ENCODE data around the gene CA5A. TPM values are rescaled to one million over a fixed set of nuclear protein-coding genes. Genes with fewer than 3 reads are reported as not detected.
"Not testable (repeated sequence)": the region's sequence is repeated elsewhere in the genome, so short reads cannot be mapped to it uniquely, and the experiment has no call there.

The CA5A gene
- total RNA-seq, 4 donors from 2014 or later, result not detected

DNA sequence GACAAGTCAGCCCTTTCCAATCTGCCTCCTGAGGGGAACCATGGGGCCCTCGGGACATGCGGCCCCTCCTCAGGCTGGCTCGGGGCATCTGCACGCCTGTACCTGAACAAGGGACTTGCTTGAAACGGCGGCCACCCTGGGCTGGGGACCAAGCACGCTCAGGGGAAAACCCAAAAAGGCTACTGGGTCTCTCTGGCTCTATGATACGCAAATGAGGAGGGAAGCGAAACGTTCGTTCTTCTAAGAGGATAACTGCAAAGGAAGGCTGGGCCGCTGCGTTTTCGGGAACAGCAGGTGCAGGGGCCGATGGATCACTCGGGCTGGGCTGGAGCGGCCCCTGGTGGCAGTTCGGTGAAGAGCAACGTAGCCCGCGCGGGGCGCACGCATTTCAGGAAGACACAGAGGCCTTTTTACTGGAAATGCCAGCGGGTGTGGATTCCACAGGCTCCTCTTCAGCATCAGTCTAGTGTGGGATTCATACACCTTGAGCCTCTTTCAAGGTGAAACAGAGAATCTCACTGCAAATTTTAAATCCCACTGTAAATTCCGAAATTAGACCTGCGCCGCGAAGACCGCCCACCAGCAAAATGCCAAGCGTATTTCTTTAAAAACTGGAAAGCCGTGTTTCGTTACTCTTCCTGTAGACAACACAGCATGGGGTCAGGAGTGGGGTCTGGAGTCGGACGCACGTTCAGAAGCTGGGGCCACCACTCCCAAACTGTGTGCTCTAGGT lies 27.0 kb downstream of the CA5A start:
- in situ Hi-C loops (cut with MboI; ENCODE audit: low pct_ligation_motif_present in 1 of 4, low pct_unique_long_range_greater_than_20kb in 1 of 4, low sequenced_read_pairs in 3 of 4), result loop anchor here in 2 of 4 donors (10.0 to 25.0 kb wide), 2 partner anchors 122 to 125 kb away; no protein-coding TSS in a partner anchor
- intact Hi-C loops (cut with DNase I; ENCODE audit: low total_unique reads); H3K4me3 ChIP-seq; H3K4me1 ChIP-seq; H3K27ac ChIP-seq; H3K9me3 ChIP-seq; H3K36me3 ChIP-seq: not testable (repeated sequence)
- WGBS, 2 donors (ENCODE audit: low coverage in 1 of 2), result 36 to 97% methylated on average over 5 to 36 of the region's 36 CpGs
- TF ChIP-seq, protein P1, sequence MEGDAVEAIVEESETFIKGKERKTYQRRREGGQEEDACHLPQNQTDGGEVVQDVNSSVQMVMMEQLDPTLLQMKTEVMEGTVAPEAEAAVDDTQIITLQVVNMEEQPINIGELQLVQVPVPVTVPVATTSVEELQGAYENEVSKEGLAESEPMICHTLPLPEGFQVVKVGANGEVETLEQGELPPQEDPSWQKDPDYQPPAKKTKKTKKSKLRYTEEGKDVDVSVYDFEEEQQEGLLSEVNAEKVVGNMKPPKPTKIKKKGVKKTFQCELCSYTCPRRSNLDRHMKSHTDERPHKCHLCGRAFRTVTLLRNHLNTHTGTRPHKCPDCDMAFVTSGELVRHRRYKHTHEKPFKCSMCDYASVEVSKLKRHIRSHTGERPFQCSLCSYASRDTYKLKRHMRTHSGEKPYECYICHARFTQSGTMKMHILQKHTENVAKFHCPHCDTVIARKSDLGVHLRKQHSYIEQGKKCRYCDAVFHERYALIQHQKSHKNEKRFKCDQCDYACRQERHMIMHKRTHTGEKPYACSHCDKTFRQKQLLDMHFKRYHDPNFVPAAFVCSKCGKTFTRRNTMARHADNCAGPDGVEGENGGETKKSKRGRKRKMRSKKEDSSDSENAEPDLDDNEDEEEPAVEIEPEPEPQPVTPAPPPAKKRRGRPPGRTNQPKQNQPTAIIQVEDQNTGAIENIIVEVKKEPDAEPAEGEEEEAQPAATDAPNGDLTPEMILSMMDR (IDR thresholded peaks at IDR 0.05), result peak; percentile 81 to 93 (median 87)
- peak; percentile 85 for DNase-seq
- H3K27me3 ChIP-seq, result peaks cover 17% of the 10 kb centered on the region

DNA sequence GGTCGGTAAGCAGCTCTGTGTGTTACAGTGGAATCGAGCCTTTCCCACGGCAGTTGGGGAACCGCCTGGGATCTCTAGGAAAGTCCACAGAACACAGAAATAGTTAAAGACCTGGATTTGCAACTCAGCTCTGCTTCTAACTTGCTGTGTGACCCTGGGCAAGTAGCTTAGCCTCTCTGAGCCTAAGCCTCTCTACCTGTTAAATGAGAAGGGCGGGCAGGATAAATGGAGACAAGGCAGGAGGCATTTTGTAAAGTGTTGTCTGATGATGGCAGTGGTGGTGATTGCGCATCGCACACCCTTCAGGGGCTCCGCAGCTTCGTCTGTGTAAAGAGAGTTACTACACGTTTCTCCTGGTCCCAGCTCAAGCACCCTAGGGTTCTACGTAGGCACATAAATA lies 28.2 kb downstream of the CA5A start:
- intact Hi-C loops (cut with DNase I; ENCODE audit: low total_unique reads), result not testable (repeated sequence)
- in situ Hi-C loops (cut with MboI; ENCODE audit: low pct_ligation_motif_present in 1 of 4, low pct_unique_long_range_greater_than_20kb in 1 of 4, low sequenced_read_pairs in 3 of 4), result loop anchor here in 2 of 4 donors (10.0 to 25.0 kb wide), 2 partner anchors 121 to 123 kb away; no protein-coding TSS in a partner anchor

DNA sequence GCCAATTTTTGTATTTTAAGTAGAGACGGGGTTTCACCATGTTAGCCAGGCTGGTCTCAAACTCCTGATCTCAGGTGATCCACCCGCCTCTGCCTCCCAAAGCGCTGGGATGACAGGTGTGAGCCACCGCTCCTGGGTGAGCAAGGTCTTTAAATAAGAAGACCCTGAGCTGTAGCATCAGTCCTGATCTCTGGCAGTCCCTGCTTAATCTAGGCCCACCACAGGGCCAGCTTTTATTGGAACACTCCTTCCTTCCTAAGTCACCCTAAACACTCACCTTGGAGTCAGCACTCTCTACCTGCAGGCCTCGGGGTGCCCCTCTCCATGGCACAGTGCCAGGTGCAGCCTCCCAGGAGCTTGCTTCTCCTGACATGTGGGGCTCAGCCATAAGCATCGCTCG lies 30.8 kb downstream of the CA5A start:
- H3K27ac ChIP-seq; H3K9me3 ChIP-seq; H3K4me1 ChIP-seq; H3K36me3 ChIP-seq; intact Hi-C loops (cut with DNase I; ENCODE audit: low total_unique reads); DNase-seq; H3K4me3 ChIP-seq: not testable (repeated sequence)
- peaks cover 11% of the 10 kb centered on the region for H3K27me3 ChIP-seq
- in situ Hi-C loops (cut with MboI; ENCODE audit: low pct_ligation_motif_present in 1 of 4, low pct_unique_long_range_greater_than_20kb in 1 of 4, low sequenced_read_pairs in 3 of 4), result loop anchor here in 2 of 4 donors (10.0 to 25.0 kb wide), 2 partner anchors 118 to 121 kb away; no protein-coding TSS in a partner anchor
- 86% methylated on average over 3 of the region's 7 CpGs; no CpG with 5 or more reads in 1 of the 2 donors for WGBS, 2 donors (ENCODE audit: low coverage in 1 of 2)

More for the DNA sequence above, 28.2 kb downstream of the CA5A start:
- H3K27me3 ChIP-seq, result peaks cover 17% of the 10 kb centered on the region
- H3K4me3 ChIP-seq, H3K9me3 ChIP-seq, H3K36me3 ChIP-seq, H3K4me1 ChIP-seq, DNase-seq, H3K27ac ChIP-seq: not testable (repeated sequence)
- 91 to 93% methylated on average over 3 to 11 of the region's 11 CpGs for WGBS, 2 donors (ENCODE audit: low coverage in 1 of 2)

DNA sequence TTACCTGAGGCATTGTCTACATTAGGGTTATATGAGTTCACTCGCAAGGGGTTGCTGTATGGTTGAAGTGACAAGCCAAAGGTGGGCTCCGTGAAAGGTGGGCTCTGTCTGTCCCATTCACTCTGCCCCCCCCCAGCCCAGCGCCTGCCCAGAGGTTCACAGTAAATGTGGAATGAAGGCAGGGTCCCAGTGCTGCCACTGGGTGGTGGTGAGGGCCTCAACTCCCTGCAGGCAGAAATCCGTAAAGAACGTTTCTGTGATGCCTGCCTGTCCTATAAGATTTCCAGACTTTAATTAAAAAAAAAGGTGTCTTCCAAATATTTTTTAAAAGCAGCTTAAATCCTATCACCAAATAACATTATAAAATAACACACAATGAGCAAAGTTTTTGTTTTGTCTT lies 31.4 kb downstream of the CA5A start:
- DNase-seq; H3K27me3 ChIP-seq; H3K27ac ChIP-seq; H3K4me1 ChIP-seq; H3K9me3 ChIP-seq; intact Hi-C loops (cut with DNase I; ENCODE audit: low total_unique reads); H3K36me3 ChIP-seq; H3K4me3 ChIP-seq: not testable (repeated sequence)
- WGBS, 2 donors (ENCODE audit: low coverage in 1 of 2), result 82 to 86% methylated on average over 2 to 5 of the region's 5 CpGs
- in situ Hi-C loops (cut with MboI; ENCODE audit: low pct_ligation_motif_present in 1 of 4, low pct_unique_long_range_greater_than_20kb in 1 of 4, low sequenced_read_pairs in 3 of 4), result loop anchor here in 2 of 4 donors (10.0 to 25.0 kb wide), 2 partner anchors 118 to 120 kb away; no protein-coding TSS in a partner anchor

DNA sequence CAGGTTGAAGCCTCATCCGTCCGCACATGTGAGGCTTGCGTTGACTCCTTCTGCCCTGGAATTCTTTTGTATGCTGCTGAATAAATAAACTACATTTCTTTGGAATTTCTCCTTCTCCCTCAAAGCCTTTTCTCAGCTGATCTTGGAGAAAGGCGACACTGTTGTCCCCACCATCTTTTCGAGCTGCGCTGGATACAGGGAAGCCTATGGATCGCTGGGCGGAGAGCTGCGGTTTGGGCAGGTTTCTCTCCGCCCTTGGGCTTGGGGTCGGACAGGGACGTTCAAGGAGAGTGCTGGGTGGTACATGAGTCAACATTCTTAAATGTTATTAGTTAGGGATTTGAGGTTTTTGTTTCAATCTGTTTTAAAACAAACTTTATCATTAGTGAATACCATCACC lies 35.8 kb downstream of the CA5A start:
- intact Hi-C loops (cut with DNase I; ENCODE audit: low total_unique reads); H3K4me3 ChIP-seq; DNase-seq; H3K9me3 ChIP-seq; H3K27me3 ChIP-seq; H3K27ac ChIP-seq; H3K4me1 ChIP-seq; H3K36me3 ChIP-seq: not testable (repeated sequence)
- in situ Hi-C loops (cut with MboI; ENCODE audit: low pct_ligation_motif_present in 1 of 4, low pct_unique_long_range_greater_than_20kb in 1 of 4, low sequenced_read_pairs in 3 of 4), result loop anchor here in 2 of 4 donors (10.0 to 25.0 kb wide), 2 partner anchors 113 to 116 kb away; no protein-coding TSS in a partner anchor
- WGBS, 2 donors (ENCODE audit: low coverage in 1 of 2), result 90 to 91% methylated on average over 2 to 12 of the region's 12 CpGs

DNA sequence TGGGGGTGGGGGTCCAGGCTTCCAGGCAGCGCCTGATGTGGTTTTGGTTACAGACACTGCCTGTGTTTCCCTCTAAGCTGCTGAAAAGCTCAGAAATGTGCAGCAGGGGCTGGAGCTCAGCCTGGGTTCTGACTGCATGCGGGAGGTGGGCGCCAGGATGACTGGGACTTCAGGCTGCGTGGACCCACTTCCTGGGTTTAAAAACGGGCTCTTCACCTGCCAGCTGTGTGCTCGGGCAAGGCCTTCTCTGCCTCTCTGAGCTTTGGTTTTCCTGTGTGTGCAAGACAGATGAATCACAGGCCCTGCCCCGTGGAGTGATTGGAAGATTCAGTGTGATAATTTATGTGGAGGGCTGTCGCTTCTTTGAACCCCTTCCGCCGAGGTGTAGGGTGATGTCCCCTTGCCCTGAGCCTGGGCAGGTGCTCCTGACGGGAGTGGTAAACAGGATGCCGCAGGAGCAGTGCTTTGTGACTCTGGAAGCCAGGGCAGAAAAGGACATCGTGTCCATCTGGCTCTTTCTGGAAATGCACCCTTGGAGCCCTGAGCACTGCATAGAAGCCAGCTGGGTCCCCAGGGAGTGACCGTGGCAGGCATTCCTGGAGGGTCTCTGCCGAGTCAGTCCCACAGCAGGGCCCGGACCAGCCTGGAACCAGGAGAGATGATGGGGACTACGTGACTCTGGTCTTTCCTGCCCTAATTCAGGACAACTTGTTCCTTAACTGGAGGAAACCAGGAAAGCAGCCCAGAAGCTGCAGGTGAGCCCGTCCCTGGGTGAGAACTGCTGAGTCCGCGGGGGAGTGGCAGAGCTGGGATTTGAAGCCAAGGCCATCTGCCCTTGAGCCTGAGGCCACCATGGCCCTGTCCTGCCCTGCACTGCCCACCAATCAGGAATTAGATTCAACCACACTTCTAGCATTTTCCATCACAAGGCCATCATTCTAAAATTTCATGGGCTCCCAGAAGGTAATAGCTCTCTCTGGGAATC lies 38.5 kb downstream of the CA5A start:
- Histone ChIP-seq H3K9me3 (no peaks in the 10 kb centered on the region), H3K27ac (peak overlapping the region in 1 of 4 donors; percentile 23), H3K27me3 (no peaks in the 10 kb centered on the region), H3K4me1 (peaks cover 0 to 7% (median 0%) of the 10 kb centered on the region in 4 donors), H3K36me3 (no peaks in the 10 kb centered on the region), H3K4me3 (no peak overlapping the region)
- in situ Hi-C loops (cut with MboI; ENCODE audit: low pct_ligation_motif_present in 1 of 4, low pct_unique_long_range_greater_than_20kb in 1 of 4, low sequenced_read_pairs in 3 of 4) (no loop called here), intact Hi-C loops (cut with DNase I; ENCODE audit: low total_unique reads) (no loop called here)
- TF ChIP-seq EP300 (IDR thresholded peaks at IDR 0.05; ENCODE audit: low read depth) (no peak), POLR2AphosphoS5 (IDR thresholded peaks at IDR 0.05) (no peak), POLR2A (IDR thresholded peaks at IDR 0.05) (no peak)
- TF ChIP-seq, protein P1 (IDR thresholded peaks at IDR 0.05), result no peak
- DNase-seq, result no peak
- WGBS, 2 donors (ENCODE audit: low coverage in 1 of 2), result 65% methylated on average over 18 of the region's 20 CpGs; no CpG with 5 or more reads in 1 of the 2 donors

DNA sequence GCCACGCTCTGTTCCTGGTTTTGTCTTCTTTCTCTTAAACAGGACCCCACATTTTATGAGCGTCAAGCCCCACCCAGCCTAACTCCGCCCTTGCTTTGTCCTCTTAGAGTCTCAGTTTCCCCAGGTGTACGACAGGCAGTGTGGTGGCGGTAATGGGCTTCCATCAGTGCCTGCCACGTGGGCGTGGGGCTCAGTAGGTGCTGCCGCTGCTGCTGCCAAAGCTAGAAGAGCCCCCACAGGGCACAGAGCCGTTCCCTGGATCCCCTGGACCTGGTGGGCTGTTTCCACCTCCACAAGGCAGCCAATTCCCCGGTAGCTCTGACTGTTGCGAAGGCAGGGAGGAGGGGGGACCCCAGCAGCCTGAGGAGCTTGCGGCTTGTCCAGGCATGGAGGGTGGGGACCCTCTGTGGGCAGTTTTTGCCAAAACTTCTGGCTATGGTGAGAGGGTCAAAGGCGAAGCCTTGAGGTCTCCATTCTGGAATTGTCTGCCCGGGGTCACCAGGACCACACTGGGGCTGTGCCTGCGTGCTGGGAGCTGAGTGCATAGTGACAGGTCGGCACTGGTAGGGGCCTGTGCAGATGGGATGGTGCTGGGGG lies 39.3 kb downstream of the CA5A start:
- H3K27me3 ChIP-seq; H3K36me3 ChIP-seq; DNase-seq; H3K4me3 ChIP-seq; intact Hi-C loops (cut with DNase I; ENCODE audit: low total_unique reads); H3K9me3 ChIP-seq; in situ Hi-C loops (cut with MboI; ENCODE audit: low pct_ligation_motif_present in 1 of 4, low pct_unique_long_range_greater_than_20kb in 1 of 4, low sequenced_read_pairs in 3 of 4); H3K4me1 ChIP-seq: not testable (repeated sequence)
- 83% methylated on average over 1 to 16 of the region's 16 CpGs for WGBS, 2 donors (ENCODE audit: low coverage in 1 of 2)
- H3K27ac ChIP-seq, result peak overlapping the region in 1 of 4 donors; percentile 23

Measured in transverse colon (tissue), 4 donors.